ENCODE measurements around the gene PLXDC2.

Gene PLXDC2

GRCh38 chr10:20105236-20105635, 289.0 kb downstream of the PLXDC2 start:
- in situ Hi-C loops (cut with HindIII; ENCODE audit: low sequenced_read_pairs), result no loop called here

- in situ Hi-C loops (cut with HindIII; ENCODE audit: low sequenced_read_pairs), result no loop called here
Observed at GRCh38 chr10:20105931-20106330, 289.7 kb downstream of the PLXDC2 start.

- in situ Hi-C loops (cut with HindIII; ENCODE audit: low sequenced_read_pairs), result no loop called here
Observed at GRCh38 chr10:20108021-20108420, 291.8 kb downstream of the PLXDC2 start.

GRCh38 chr10:20109613-20110012, 293.4 kb downstream of the PLXDC2 start:
- in situ Hi-C loops (cut with HindIII; ENCODE audit: low sequenced_read_pairs), result no loop called here

GRCh38 chr10:20110125-20111100, 294.2 kb downstream of the PLXDC2 start:
- in situ Hi-C loops (cut with HindIII; ENCODE audit: low sequenced_read_pairs), result no loop called here

GRCh38 chr10:20114179-20114578, 297.9 kb downstream of the PLXDC2 start:
- in situ Hi-C loops (cut with HindIII; ENCODE audit: low sequenced_read_pairs), result no loop called here

- in situ Hi-C loops (cut with HindIII; ENCODE audit: low sequenced_read_pairs), result no loop called here
Observed at GRCh38 chr10:20115894-20116293, 299.7 kb downstream of the PLXDC2 start.

- in situ Hi-C loops (cut with HindIII; ENCODE audit: low sequenced_read_pairs), result no loop called here
Observed at GRCh38 chr10:20117471-20117870, 301.2 kb downstream of the PLXDC2 start.

- in situ Hi-C loops (cut with HindIII; ENCODE audit: low sequenced_read_pairs), result no loop called here
Observed at GRCh38 chr10:20118119-20118518, 301.9 kb downstream of the PLXDC2 start.

GRCh38 chr10:20128811-20129210, 312.6 kb downstream of the PLXDC2 start:
- in situ Hi-C loops (cut with HindIII; ENCODE audit: low sequenced_read_pairs), result no loop called here

- in situ Hi-C loops (cut with HindIII; ENCODE audit: low sequenced_read_pairs), result no loop called here
Observed at GRCh38 chr10:20132816-20133215, 316.6 kb downstream of the PLXDC2 start.

GRCh38 chr10:20133669-20134189, 317.5 kb downstream of the PLXDC2 start:
- in situ Hi-C loops (cut with HindIII; ENCODE audit: low sequenced_read_pairs), result no loop called here

- in situ Hi-C loops (cut with HindIII; ENCODE audit: low sequenced_read_pairs), result no loop called here
Observed at GRCh38 chr10:20142311-20142710, 326.1 kb downstream of the PLXDC2 start.

- in situ Hi-C loops (cut with HindIII; ENCODE audit: low sequenced_read_pairs), result no loop called here
Observed at GRCh38 chr10:20144268-20144667, 328.0 kb downstream of the PLXDC2 start.

- in situ Hi-C loops (cut with HindIII; ENCODE audit: low sequenced_read_pairs), result no loop called here
Observed at GRCh38 chr10:20146004-20146403, 329.8 kb downstream of the PLXDC2 start.

GRCh38 chr10:20147684-20148083, 331.5 kb downstream of the PLXDC2 start:
- in situ Hi-C loops (cut with HindIII; ENCODE audit: low sequenced_read_pairs), result no loop called here

GRCh38 chr10:20156511-20156910, 340.3 kb downstream of the PLXDC2 start:
- in situ Hi-C loops (cut with HindIII; ENCODE audit: low sequenced_read_pairs), result no loop called here

GRCh38 chr10:20157314-20157713, 341.1 kb downstream of the PLXDC2 start:
- in situ Hi-C loops (cut with HindIII; ENCODE audit: low sequenced_read_pairs), result no loop called here

- in situ Hi-C loops (cut with HindIII; ENCODE audit: low sequenced_read_pairs), result no loop called here
Observed at GRCh38 chr10:20158086-20158485, 341.9 kb downstream of the PLXDC2 start.

- in situ Hi-C loops (cut with HindIII; ENCODE audit: low sequenced_read_pairs), result no loop called here
Observed at GRCh38 chr10:20162123-20162522, 345.9 kb downstream of the PLXDC2 start.

GRCh38 chr10:20166096-20166675, 350.0 kb downstream of the PLXDC2 start:
- in situ Hi-C loops (cut with HindIII; ENCODE audit: low sequenced_read_pairs), result no loop called here

- in situ Hi-C loops (cut with HindIII; ENCODE audit: low sequenced_read_pairs), result no loop called here
Observed at GRCh38 chr10:20170661-20171060, 354.4 kb downstream of the PLXDC2 start.
